Heart right ventricle (tissue), 16 donors: ENCODE measurements around the gene SERPINB8. TPM values are rescaled to one million over a fixed set of nuclear protein-coding genes. Genes with fewer than 3 reads are reported as not detected.
A peak's percentile ranks its signal among the peaks of the same experiment; 100 is the strongest.

Experiments
- ATAC-seq, 8 donors: fragments of 200-7000 bp; cut with Tn5 transposase; one replicate each; pipeline ENCODE4 v1.9.1; 2020; ENCODE audit warnings: mild to moderate bottlenecking in 8 of 8, moderate library complexity in 8 of 8, moderate number of reproducible peaks in 1 of 8
- DNase-seq, 2 donors: peaks; one replicate each; pipeline ENCODE4 v3.0.0-alpha.2; 2020
- H3K27ac ChIP-seq, 10 donors: fragments of 200-600 bp; sonication (generic) in 2 of 10; one replicate each; pipeline versions ENCODE4 v1.5.0 to v1.8.0; 2020 to 2022; ENCODE audit warnings: mild to moderate bottlenecking in 3 of 10
- H3K27me3 ChIP-seq, 7 donors: fragments of 200-600 bp; one replicate each; pipeline ENCODE4 v1.8.0; 2021 to 2022; ENCODE audit warnings: mild to moderate bottlenecking in 2 of 7
- H3K36me3 ChIP-seq, 9 donors: fragments of 200-600 bp; sonication (generic) in 1 of 9; one replicate each; pipeline versions ENCODE4 v1.5.0 to v1.8.0; 2020 to 2022; ENCODE audit warnings: mild to moderate bottlenecking in 2 of 9
- H3K4me1 ChIP-seq, 9 donors: fragments of 200-600 bp; sonication (generic) in 1 of 9; one replicate each; pipeline versions ENCODE4 v1.5.0 to v1.8.0; 2020 to 2022; ENCODE audit warnings: mild to moderate bottlenecking in 4 of 9
- H3K4me3 ChIP-seq, 10 donors: fragments of 200-600 bp; sonication (generic) in 2 of 10; one replicate each; pipeline versions ENCODE4 v1.5.0 to v1.8.0; 2020 to 2022; ENCODE audit warnings: mild to moderate bottlenecking in 7 of 10, moderate library complexity in 2 of 10
- H3K9me3 ChIP-seq, 11 donors: fragments of 200-600 bp in 10 of 11; sonication (generic) in 2 of 11; one replicate each; pipeline versions ENCODE4 v1.5.0 to v1.8.0; 2013 to 2022; ENCODE audit warnings: mild to moderate bottlenecking in 2 of 11, control low read depth in 1 of 11, moderate library complexity in 1 of 11
- CTCF ChIP-seq, 9 donors: fragments of 200-600 bp; sonication (generic) in 2 of 9; IDR thresholded peaks; one replicate each; pipeline versions ENCODE4 v1.5.0 to v1.8.0; 2021 to 2022; ENCODE audit warnings: antibody characterized with exemption in 9 of 9, mild to moderate bottlenecking in 5 of 9, moderate library complexity in 1 of 9
- WGBS, 2 donors: extraction: QIAGEN DNeasy Blood & Tissue Kit; methylation state at CpG; one replicate each; pipeline ENCODE4 v1.1.7; 2013; ENCODE audit warnings: inconsistent platforms in 1 of 2; 5-methylcytosine and 5-hydroxymethylcytosine counted together
- intact Hi-C, 10 donors: fragments of 100-400 bp; cut with DNase I; formaldehyde crosslinking; loops; one replicate each; pipeline versions ENCODE4 v1.11.1 to v1.14.2; 2022
- polyA plus RNA-seq, 2 donors: library from polyadenylated mRNA; stranded (reverse); fragments of 200-250 nt; gene quantifications; one replicate each; pipeline ENCODE4 v1.2.3, GENCODE V29; 2013
- total RNA-seq, 10 donors: library from RNA; stranded (reverse); fragmentation: NEBNext Ultra II Directional in 3 of 10; extraction: Animal tissue kit (Norgen Biotek cat#: 25700) in 3 of 10; gene quantifications; one replicate each; pipeline versions ENCODE4 v1.2.1 to v1.2.4, GENCODE V29; 2021 to 2023
- donor health status: Arrhythmogenic right ventricular cardiomyopathy.
- donor health status: ischemic (EF 13 %, LVEDD 7.1; RV severe dilation, severe dysfunction).
- donor health status: healthy with polysubstance abuse.
- donor health status: DM: no; HTN: yes; CAD: no.
- donor health status: DM: no; HTN: no; CAD: no.
- donor health status: ischemic (EF 25% LVEDD 6.9; RV normal size, moderate dysfunction).
- donor health status: ischemic (EF 25% LVEDD 5.7; RV mildly dilated, moderate dysfunction).
- donor health status: healthy.
- donor health status: DM: yes; HTN: yes; CAD: no.
- donor health status: Ischemic cardiomyopathy.
- donor health status: ischemic (EF 35%, LVEDD 5.7; RV mildly dilated, moderate dysfunction).
- donor health status: nonischemic (EF 11% LVEDD 7.7; RV severe dilation, severe dysfunction).
- donor health status: DM: yes; HTN: yes; CAD: no.
- donor health status: PGD.
- donor health status: ischemic (EF 29% LVEDD 5.4; RV normal size, mild dysfunction).
- donor health status: nonischemic (EF 23%, LVEDD 6.1; RV moderate dilation, normal function).

SERPINB8 gene
- total and polyA plus RNA-seq, 12 donors = 0.81 to 10.9 (median 2.5) TPM

DNA sequence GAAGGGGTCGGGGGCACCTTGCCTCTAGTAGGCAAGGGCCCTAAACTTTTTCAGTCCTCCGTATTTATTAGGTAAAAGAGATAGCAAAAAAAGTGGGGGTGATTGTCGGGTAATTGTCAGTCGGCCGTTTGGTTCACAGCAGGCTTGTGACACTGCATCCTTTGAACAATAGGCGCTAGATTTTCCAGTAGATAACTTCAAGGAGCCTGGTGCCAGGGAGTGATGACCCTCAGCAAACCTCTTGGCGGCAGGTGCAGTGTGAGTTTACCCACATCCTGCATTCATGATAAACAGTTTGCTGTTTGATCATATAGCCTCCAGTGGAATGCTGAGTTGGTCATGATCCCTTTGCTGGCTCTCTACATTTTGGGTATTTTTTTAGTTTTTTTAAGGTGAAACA lies 22.9 kb downstream of the SERPINB8 start:
- no peak for TF ChIP-seq CTCF (IDR thresholded peaks at IDR 0.05)
- WGBS, 2 donors = 82% methylated on average over 7 of the region's 7 CpGs
- DNase-seq (no peak), ATAC-seq (no peak)
- Histone ChIP-seq H3K4me3 (no peak overlapping the region), H3K4me1 (no peaks in the 10 kb centered on the region), H3K27ac (no peak overlapping the region), H3K27me3 (no peaks in the 10 kb centered on the region), H3K9me3 (peaks cover 0 to 18% (median 0%) of the 10 kb centered on the region in 11 donors), H3K36me3 (peaks cover 0 to 17% (median 0%) of the 10 kb centered on the region in 9 donors)
- intact Hi-C loops = loop anchor here in 1 of 10 donors (5.0 kb wide), 1 partner anchor 475 kb away; no protein-coding TSS in a partner anchor

GRCh38 chr18:63994783-63995399 lies 25.0 kb downstream of the SERPINB8 start:
- H3K27ac ChIP-seq = no peak overlapping the region
- WGBS, 2 donors = 15 to 18% methylated on average over 6 of the region's 6 CpGs
- no peaks in the 10 kb centered on the region for H3K4me1 ChIP-seq
- H3K4me3 ChIP-seq = no peak overlapping the region
- DNase-seq (peak in 1 of 2 donors; percentile 23), ATAC-seq (peak in 4 of 8 donors; percentile 44 to 69 (median 52))
- intact Hi-C loops = loop anchor here in 3 of 10 donors (1.0 to 5.0 kb wide), 2 partner anchors 41 to 478 kb away; no protein-coding TSS in a partner anchor
- peaks cover 0 to 18% (median 0%) of the 10 kb centered on the region in 11 donors for H3K9me3 ChIP-seq
- no peaks in the 10 kb centered on the region for H3K36me3 ChIP-seq
- H3K27me3 ChIP-seq = no peaks in the 10 kb centered on the region
- peak; percentile 74 to 89 (median 86) for TF ChIP-seq CTCF (IDR thresholded peaks at IDR 0.05)

DNA sequence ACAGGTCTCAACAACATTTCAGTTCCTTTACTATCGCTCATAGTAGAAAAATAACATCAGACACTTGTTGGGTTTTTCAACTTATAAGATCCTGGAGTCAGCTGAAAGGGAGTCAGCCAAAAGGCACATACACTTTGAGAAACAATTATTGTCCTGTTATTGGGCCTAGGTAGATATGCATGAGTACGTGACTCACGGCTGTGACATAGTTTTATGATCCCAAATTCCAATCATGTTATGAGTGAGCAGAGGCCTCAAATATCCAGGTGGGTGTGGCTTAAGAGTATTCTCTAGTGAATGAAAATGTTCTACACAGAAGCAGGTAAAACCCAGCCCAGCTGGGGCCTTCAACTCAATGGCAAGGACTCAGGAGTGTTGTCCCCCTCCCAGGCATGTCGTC lies 27.2 kb downstream of the SERPINB8 start:
- no peaks in the 10 kb centered on the region for H3K36me3 ChIP-seq
- 80 to 88% methylated on average over 4 of the region's 4 CpGs for WGBS, 2 donors
- H3K27me3 ChIP-seq = peaks cover 0 to 9% (median 6%) of the 10 kb centered on the region in 7 donors
- H3K9me3 ChIP-seq = peaks cover 0 to 18% (median 0%) of the 10 kb centered on the region in 11 donors
- intact Hi-C loops = loop anchor here in 1 of 10 donors (5.0 kb wide), 1 partner anchor 480 kb away; no protein-coding TSS in a partner anchor
- ATAC-seq (no peak), DNase-seq (no peak)
- no peak for TF ChIP-seq CTCF (IDR thresholded peaks at IDR 0.05)
- H3K4me1 ChIP-seq = no peaks in the 10 kb centered on the region
- H3K27ac ChIP-seq = no peak overlapping the region
- H3K4me3 ChIP-seq = no peak overlapping the region

GRCh38 chr18:63997606-63998005 lies 27.7 kb downstream of the SERPINB8 start:
- 69 to 70% methylated on average over 2 of the region's 2 CpGs for WGBS, 2 donors
- no peak for TF ChIP-seq CTCF (IDR thresholded peaks at IDR 0.05)

More at GRCh38 chr18:63997606-63998005, 27.7 kb downstream of the SERPINB8 start:
- Histone ChIP-seq H3K27ac (no peak overlapping the region), H3K4me3 (no peak overlapping the region), H3K27me3 (peaks cover 0 to 14% (median 8%) of the 10 kb centered on the region in 7 donors), H3K4me1 (no peaks in the 10 kb centered on the region), H3K9me3 (peaks cover 0 to 18% (median 0%) of the 10 kb centered on the region in 11 donors), H3K36me3 (no peaks in the 10 kb centered on the region)
- intact Hi-C loops = loop anchor here in 1 of 10 donors (5.0 kb wide), 1 partner anchor 480 kb away; no protein-coding TSS in a partner anchor
- no peak for DNase-seq
- ATAC-seq = no peak
